ENCODE results near the gene CDCA8. TPM values are rescaled to one million over a fixed set of nuclear protein-coding genes. Genes with fewer than 3 reads are reported as not detected.

Gene CDCA8
- total RNA-seq, 1 donor from 2014 or later, result 72.1 TPM

GRCh38 chr1:37723390-37724078, 31.2 kb downstream of the CDCA8 start:
- no peak for DNase-seq (ENCODE audit: low read depth, low spot score)
- H3K27ac Mint-ChIP-seq (ENCODE audit: unreplicated experiment), result no peak overlapping the region
- TF ChIP-seq CTCF (conservative IDR thresholded peaks at IDR 0.05), result no peak
- H3K27me3 Mint-ChIP-seq (ENCODE audit: low read depth), result peaks cover 25% of the 10 kb centered on the region
- H3K4me3 Mint-ChIP-seq, result no peak overlapping the region
- no peaks in the 10 kb centered on the region for H3K9me3 Mint-ChIP-seq
- H3K4me1 Mint-ChIP-seq, result peaks cover 31% of the 10 kb centered on the region
- H3K36me3 Mint-ChIP-seq (ENCODE audit: low read depth), result no peaks in the 10 kb centered on the region

- no peak for TF ChIP-seq CTCF (conservative IDR thresholded peaks at IDR 0.05)
- Mint-ChIP-seq H3K36me3 (ENCODE audit: low read depth) (no peaks in the 10 kb centered on the region), H3K9me3 (no peaks in the 10 kb centered on the region), H3K4me3 (no peak overlapping the region), H3K27me3 (ENCODE audit: low read depth) (peaks cover 35% of the 10 kb centered on the region), H3K27ac (ENCODE audit: unreplicated experiment) (no peak overlapping the region), H3K4me1 (peaks cover 31% of the 10 kb centered on the region)
- no peak for DNase-seq (ENCODE audit: low read depth, low spot score)
Measured at GRCh38 chr1:37724575-37724974, 32.3 kb downstream of the CDCA8 start.

GRCh38 chr1:37725851-37726613, 33.7 kb downstream of the CDCA8 start:
- TF ChIP-seq CTCF (conservative IDR thresholded peaks at IDR 0.05), result no peak
- Mint-ChIP-seq H3K4me1 (peaks cover 31% of the 10 kb centered on the region), H3K36me3 (ENCODE audit: low read depth) (no peaks in the 10 kb centered on the region), H3K9me3 (no peaks in the 10 kb centered on the region), H3K27me3 (ENCODE audit: low read depth) (peaks cover 49% of the 10 kb centered on the region), H3K27ac (ENCODE audit: unreplicated experiment) (no peak overlapping the region), H3K4me3 (no peak overlapping the region)
- no peak for DNase-seq (ENCODE audit: low read depth, low spot score)

GRCh38 chr1:37726751-37727585, 34.7 kb downstream of the CDCA8 start:
- Mint-ChIP-seq H3K36me3 (ENCODE audit: low read depth) (no peaks in the 10 kb centered on the region), H3K4me1 (peaks cover 27% of the 10 kb centered on the region), H3K27ac (ENCODE audit: unreplicated experiment) (no peak overlapping the region), H3K27me3 (ENCODE audit: low read depth) (peaks cover 58% of the 10 kb centered on the region), H3K4me3 (no peak overlapping the region), H3K9me3 (no peaks in the 10 kb centered on the region)
- TF ChIP-seq CTCF (conservative IDR thresholded peaks at IDR 0.05), result no peak
- DNase-seq (ENCODE audit: low read depth, low spot score), result no peak

GRCh38 chr1:37728416-37728815, 36.1 kb downstream of the CDCA8 start:
- Mint-ChIP-seq H3K27ac (ENCODE audit: unreplicated experiment) (no peak overlapping the region), H3K27me3 (ENCODE audit: low read depth) (peaks cover 65% of the 10 kb centered on the region), H3K9me3 (no peaks in the 10 kb centered on the region), H3K36me3 (ENCODE audit: low read depth) (no peaks in the 10 kb centered on the region), H3K4me3 (no peak overlapping the region), H3K4me1 (peaks cover 16% of the 10 kb centered on the region)
- no peak for DNase-seq (ENCODE audit: low read depth, low spot score)
- no peak for TF ChIP-seq CTCF (conservative IDR thresholded peaks at IDR 0.05)

Data from neural crest cell (in vitro differentiated cells).